ENCODE data around the gene ANKRD27.
"Not testable (repeated sequence)": the region's sequence is repeated elsewhere in the genome, so short reads cannot be mapped to it uniquely, and the experiment has no call there.

DNA sequence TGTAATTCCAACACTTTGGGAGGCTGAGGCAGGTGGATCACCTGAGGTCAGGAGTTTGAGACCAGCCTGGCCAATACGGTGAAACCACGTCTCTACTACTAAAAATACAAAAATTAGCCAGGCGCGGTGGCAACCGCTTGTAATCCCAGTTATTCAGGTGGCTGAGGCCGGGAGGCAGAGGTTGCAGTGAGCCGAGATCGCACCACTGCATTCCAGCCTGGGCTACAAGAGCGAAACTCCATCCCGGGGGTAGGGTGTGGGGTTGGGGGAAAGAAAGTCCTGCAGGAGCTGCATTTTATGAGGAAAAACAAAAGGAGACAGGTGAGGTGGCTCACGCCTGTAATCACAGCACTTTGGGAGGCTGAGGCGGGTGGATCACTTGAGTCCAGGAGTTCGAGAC, 22.6 kb downstream of the ANKRD27 start:
- TF ChIP-seq EZH2 (IDR thresholded peaks at IDR 0.05); POLR2AphosphoS5 (IDR thresholded peaks at IDR 0.05; ENCODE audit: borderline replicate concordance, low read depth, low read length); FOXP2 (optimal IDR thresholded peaks at IDR 0.05; ENCODE audit: control extremely low read depth, extremely low read length, insufficient read depth): not testable (repeated sequence)

Data from SK-N-MC (cell line).